H1 (cell line): ENCODE measurements around the gene KATNAL2. TPM values are rescaled to one million over a fixed set of nuclear protein-coding genes. Genes with fewer than 3 reads are reported as not detected.

Experiments
- BACH1 ChIP-seq: IDR thresholded peaks from 2 replicates; pipeline ENCODE4 v1.6.1; 2012; ENCODE audit warnings: low read length, improper control_type of control experiment
- EGR1 ChIP-seq: IDR thresholded peaks from 2 replicates; pipeline ENCODE4 v1.6.1; 2011; ENCODE audit warnings: low read depth, low read length, borderline replicate concordance
- KDM4A ChIP-seq: IDR thresholded peaks from one replicate; pipeline ENCODE4 v1.7.1; 2012; ENCODE audit warnings: low read depth, mild to moderate bottlenecking, moderate library complexity, low read length, inconsistent platforms; ENCODE audit not compliant: severe bottlenecking
- MAFK ChIP-seq: IDR thresholded peaks from 2 replicates; pipeline ENCODE4 v1.6.1; 2012; ENCODE audit warnings: low read depth, mild to moderate bottlenecking, improper control_type of control experiment, low read length
- NANOG ChIP-seq: IDR thresholded peaks from 2 replicates; pipeline ENCODE4 v1.6.1; 2011; ENCODE audit warnings: low read length, low read depth, mild to moderate bottlenecking, inconsistent platforms; ENCODE audit not compliant: insufficient read depth, poor library complexity, severe bottlenecking
- NRF1 ChIP-seq: IDR thresholded peaks from 2 replicates; pipeline ENCODE4 v1.6.1; 2011; ENCODE audit warnings: mild to moderate bottlenecking, low read depth, low read length, improper control_type of control experiment
- PHF8 ChIP-seq: fragments of 200-600 bp; sonication (generic); conservative IDR thresholded peaks from 2 replicates; pipeline ENCODE4 v1.7.1; 2012; ENCODE audit warnings: low read depth, mild to moderate bottlenecking, inconsistent platforms, low read length, moderate library complexity
- POLR2A ChIP-seq, 2 experiments: IDR thresholded peaks; 1 replicate in 1 of 2; 2 replicates in 1 of 2; pipeline ENCODE4 v1.6.1; 2011; ENCODE audit warnings: low read depth in 2 of 2, low read length in 2 of 2, mild to moderate bottlenecking in 2 of 2; ENCODE audit errors: control extremely low read depth in 1 of 2
- POLR2AphosphoS5 ChIP-seq: IDR thresholded peaks from 2 replicates; pipeline ENCODE4 v1.6.1; 2011; ENCODE audit warnings: low read depth, low read length
- RNF2 ChIP-seq: fragments of 200-900, 300-1000 bp; sonication (generic); IDR thresholded peaks from 2 replicates; pipeline ENCODE4 v1.7.1; 2016; ENCODE audit warnings: borderline replicate concordance, low read depth, mild to moderate bottlenecking, antibody characterized with exemption, low read length; ENCODE audit not compliant: poor library complexity, severe bottlenecking; ENCODE audit errors: missing control alignments
- SIX5 ChIP-seq: IDR thresholded peaks from 2 replicates; pipeline ENCODE4 v1.6.1; 2011; ENCODE audit warnings: mild to moderate bottlenecking, low read depth, low read length
- TBP ChIP-seq: IDR thresholded peaks from 2 replicates; pipeline ENCODE4 v1.6.1; 2011; ENCODE audit warnings: low read depth, low read length, improper control_type of control experiment
- polyA plus RNA-seq, 7 experiments: library from polyadenylated mRNA; depleted of rRNA in 3 of 7; stranded (reverse) in 5 of 7; unstranded in 2 of 7; fragments of >200 nt in 5 of 7; fragments of 200-250 nt in 2 of 7; gene quantifications; 1 replicate in 5 of 7; 2 replicates in 1 of 7; 4 replicates in 1 of 7; pipeline versions ENCODE4 v1.2.1 to v1.2.3, GENCODE V29; 2011 to 2013; ENCODE audit warnings: missing spikeins in 2 of 7, mixed read lengths in 2 of 7
- total RNA-seq: library from RNA; stranded (reverse); fragmentation: NEBNext Ultra II Directional; extraction: Animal tissue kit (Norgen Biotek cat#: 25700); gene quantifications from 2 replicates; pipeline ENCODE4 v1.2.1, GENCODE V29; 2021

Gene KATNAL2
- total and polyA plus RNA-seq, 2 of the 8 experiments (the other 6 are each of a cell fraction or from before 2014, with no cell fraction given): 10.0 to 15.2 TPM

DNA sequence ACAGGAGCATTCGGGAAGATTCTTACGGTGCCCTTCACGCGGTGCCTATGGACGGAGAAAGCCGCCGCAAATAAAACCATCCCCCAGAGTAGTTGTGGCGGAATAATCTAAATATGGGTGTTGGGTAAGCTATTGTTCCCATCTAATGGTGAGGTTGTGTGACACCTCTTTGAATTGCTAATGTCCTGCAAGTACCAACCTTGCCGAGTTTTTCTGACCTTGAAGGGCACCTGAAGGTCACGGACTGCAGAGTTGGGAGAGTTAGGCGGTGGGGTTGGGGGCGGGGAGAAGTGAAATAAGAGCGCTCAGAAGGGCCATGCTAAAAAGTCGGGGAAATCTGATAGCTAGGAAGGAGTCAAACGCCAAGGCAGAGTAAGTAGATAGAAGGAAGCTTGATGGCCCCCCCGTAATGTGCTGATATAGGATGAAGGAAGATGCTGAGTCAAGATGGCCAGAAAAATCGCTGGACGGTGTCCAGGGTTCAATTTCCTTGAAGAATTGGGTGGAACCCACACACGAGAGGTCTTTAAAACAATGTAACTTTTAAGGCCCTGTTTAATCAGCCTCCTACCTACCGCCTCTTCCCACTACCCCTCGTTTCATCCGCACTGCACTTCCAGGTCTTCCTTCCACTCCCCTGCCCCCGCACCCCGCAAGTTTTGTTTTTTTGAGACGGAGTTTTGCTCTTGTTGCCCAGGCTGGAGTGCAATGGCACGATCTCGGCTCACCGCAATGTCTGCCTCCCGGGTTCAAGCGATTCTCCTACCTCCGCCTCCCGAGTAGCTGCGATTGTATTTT lies 600 bp downstream of the KATNAL2 start (continued):
- TF ChIP-seq TBP: no peak; the same call in 1 of the 2 replicates
- TF ChIP-seq RNF2: no peak
- TF ChIP-seq PHF8: no peak
- TF ChIP-seq MAFK: 0 out of 2 replicates have a peak, but pooled peaks have one; percentile 21
- TF ChIP-seq POLR2AphosphoS5: no peak
- TF ChIP-seq EGR1: no peak
- no peak for TF ChIP-seq NRF1
- TF ChIP-seq POLR2A (IDR thresholded peaks at IDR 0.05; ENCODE audit: control extremely low read depth in 1 of 2, low read depth in 2 of 2, low read length in 2 of 2): no peak; a peak in 1 of 3 replicates
- TF ChIP-seq SIX5: no peak
- no peak for TF ChIP-seq NANOG
- peak; percentile 35 for TF ChIP-seq KDM4A
- peak; percentile 72 for TF ChIP-seq BACH1
